Right lobe of liver (tissue), 6 donors: ENCODE data around the gene FYN. TPM values are rescaled to one million over a fixed set of nuclear protein-coding genes. Genes with fewer than 3 reads are reported as not detected.
A peak's percentile ranks its signal among the peaks of the same experiment; 100 is the strongest.

Experiments used
- ATAC-seq, 4 donors: fragments of 200-7000 bp; cut with Tn5 transposase; one replicate each; pipeline ENCODE4 v1.9.1; 2020; ENCODE audit warnings: mild to moderate bottlenecking in 4 of 4, moderate library complexity in 4 of 4
- DNase-seq, 3 donors: peaks; one replicate each; pipeline ENCODE4 v3.0.0-alpha.2; 2020
- H3K27ac ChIP-seq, 3 donors: fragments of 200-600 bp; one replicate each; pipeline ENCODE4 v1.8.0; 2022
- H3K27me3 ChIP-seq, 2 donors: fragments of 200-600 bp; one replicate each; pipeline ENCODE4 v1.8.0; 2022
- H3K36me3 ChIP-seq, 4 donors: fragments of 200-600 bp; sonication (generic) in 1 of 4; one replicate each; pipeline versions ENCODE4 v1.5.1 to v1.8.0; 2017 to 2022; ENCODE audit warnings: control low read depth in 1 of 4
- H3K4me1 ChIP-seq, 4 donors: fragments of 200-600 bp; sonication (generic) in 1 of 4; one replicate each; pipeline versions ENCODE4 v1.5.1 to v1.8.0; 2017 to 2022; ENCODE audit warnings: control low read depth in 1 of 4
- H3K4me3 ChIP-seq, 3 donors: fragments of 200-600 bp; one replicate each; pipeline ENCODE4 v1.8.0; 2022
- H3K9me3 ChIP-seq, 4 donors: fragments of 200-600 bp; sonication (generic) in 1 of 4; one replicate each; pipeline versions ENCODE4 v1.5.1 to v1.8.0; 2017 to 2022; ENCODE audit warnings: control low read depth in 1 of 4
- CTCF ChIP-seq, 4 donors: fragments of 200-600 bp in 3 of 4; fragments of 450-650 bp in 1 of 4; IDR thresholded peaks; one replicate each; pipeline versions ENCODE4 v1.5.1 to v1.8.0; 2016 to 2022; ENCODE audit warnings: antibody characterized with exemption in 4 of 4, mild to moderate bottlenecking in 2 of 4
- POLR2A ChIP-seq: fragments of 450-650 bp; IDR thresholded peaks from one replicate; pipeline ENCODE4 v1.6.1; 2017; ENCODE audit warnings: antibody characterized with exemption, mild to moderate bottlenecking
- WGBS: methylation state at CpG from one replicate; pipeline ENCODE4 v1.1.6; 2018; ENCODE audit warnings: low coverage, low lambda C conversion rate; ENCODE audit not compliant: insufficient coverage; ENCODE audit errors: missing lambda C conversion rate; 5-methylcytosine and 5-hydroxymethylcytosine counted together
- intact Hi-C, 2 donors: fragments of 100-400 bp; cut with DNase I; formaldehyde crosslinking; loops; one replicate each; pipeline versions ENCODE4 v1.11.2 to v1.14.1; 2022
- total RNA-seq, 6 experiments: library from RNA; depleted of rRNA in 2 of 6; stranded (reverse); fragments of >200 nt in 2 of 6; fragmentation: NEBNext Ultra II Directional in 3 of 6; extraction: Animal tissue kit (Norgen Biotek cat#: 25700) in 3 of 6; gene quantifications; one replicate each; pipeline versions ENCODE4 v1.1.0 to v1.2.4, GENCODE V29; 2016 to 2023
- donor health status: DM: no; HTN: yes; CAD: no.
- donor health status: DM: no; HTN: no; CAD: no.
- donor health status: DM: no; HTN: no; CAD: no.
- donor health status: DM: no; HTN: yes; CAD: no.
- donor health status: DM: no; HTN: yes; CAD: no.

FYN gene
- total RNA-seq, 6 experiments from 2014 or later, result 16.8 to 33.7 (median 23.5) TPM

GRCh38 chr6:111734068-111735061, 138.9 kb downstream of the FYN start:
- no peak for DNase-seq
- no peak for TF ChIP-seq CTCF (IDR thresholded peaks at IDR 0.05)
- Histone ChIP-seq H3K36me3 (no peaks in the 10 kb centered on the region), H3K4me3 (no peak overlapping the region), H3K27me3 (no peaks in the 10 kb centered on the region), H3K9me3 (no peaks in the 10 kb centered on the region), H3K4me1 (peaks cover 0 to 11% (median 0%) of the 10 kb centered on the region in 4 donors), H3K27ac (no peak overlapping the region)
- no peak for ATAC-seq
- 68% methylated on average over 4 of the region's 4 CpGs for WGBS
- intact Hi-C loops, result no loop called here

GRCh38 chr6:111732390-111732789, 140.9 kb downstream of the FYN start:
- H3K4me3 ChIP-seq, result no peak overlapping the region
- H3K36me3 ChIP-seq, result no peaks in the 10 kb centered on the region
- intact Hi-C loops, result no loop called here
- no peaks in the 10 kb centered on the region for H3K9me3 ChIP-seq
- 87% methylated on average over 6 of the region's 7 CpGs for WGBS
- TF ChIP-seq POLR2A (no peak), CTCF (IDR thresholded peaks at IDR 0.05) (no peak)
- H3K27ac ChIP-seq, result no peak overlapping the region
- H3K27me3 ChIP-seq, result no peaks in the 10 kb centered on the region
- DNase-seq, result no peak
- H3K4me1 ChIP-seq, result peaks cover 0 to 11% (median 0%) of the 10 kb centered on the region in 4 donors
- ATAC-seq, result no peak

- no peaks in the 10 kb centered on the region for H3K36me3 ChIP-seq
- ATAC-seq (no peak), DNase-seq (no peak)
- H3K27me3 ChIP-seq, result no peaks in the 10 kb centered on the region
- H3K27ac ChIP-seq, result no peak overlapping the region
- H3K4me3 ChIP-seq, result no peak overlapping the region
- WGBS, result 84% methylated on average over 5 of the region's 6 CpGs
- intact Hi-C loops, result no loop called here
- no peaks in the 10 kb centered on the region for H3K9me3 ChIP-seq
- peaks cover 0 to 5% (median 0%) of the 10 kb centered on the region in 4 donors for H3K4me1 ChIP-seq
- TF ChIP-seq POLR2A (no peak), CTCF (IDR thresholded peaks at IDR 0.05) (no peak)
Observed at GRCh38 chr6:111731456-111732195, 141.6 kb downstream of the FYN start.

- Histone ChIP-seq H3K27me3 (no peaks in the 10 kb centered on the region), H3K9me3 (no peaks in the 10 kb centered on the region), H3K27ac (no peak overlapping the region), H3K4me3 (no peak overlapping the region), H3K4me1 (peaks cover 0 to 4% (median 0%) of the 10 kb centered on the region in 4 donors), H3K36me3 (no peaks in the 10 kb centered on the region)
- no peak for TF ChIP-seq POLR2A
- TF ChIP-seq CTCF (IDR thresholded peaks at IDR 0.05), result no peak
- intact Hi-C loops, result no loop called here
- 21% methylated on average over 9 of the region's 11 CpGs for WGBS
- DNase-seq (peak; percentile 67 to 74 (median 71)), ATAC-seq (peak; percentile 80 to 94 (median 92))
Observed at GRCh38 chr6:111730864-111731263, 142.4 kb downstream of the FYN start.
